Esophagus squamous epithelium (tissue), 4 donors: Measurements from ENCODE around the gene ABHD17A.

Source experiments
- POLR2A ChIP-seq, 4 donors: fragments of 450-650 bp; IDR thresholded peaks; one replicate each; pipeline ENCODE4 v1.6.1; 2017; ENCODE audit warnings: antibody characterized with exemption in 4 of 4, mild to moderate bottlenecking in 4 of 4, moderate library complexity in 3 of 4
- TF ChIP-seq, protein P1 (sequence below), 6 experiments: fragments of 450-650 bp in 4 of 6; fragments of 200-600 bp in 2 of 6; sonication (generic) in 2 of 6; IDR thresholded peaks; one replicate each; pipeline ENCODE4 v1.5.1; 2016 to 2019; ENCODE audit warnings: antibody characterized with exemption in 6 of 6, mild to moderate bottlenecking in 4 of 6, moderate library complexity in 4 of 6

DNA sequence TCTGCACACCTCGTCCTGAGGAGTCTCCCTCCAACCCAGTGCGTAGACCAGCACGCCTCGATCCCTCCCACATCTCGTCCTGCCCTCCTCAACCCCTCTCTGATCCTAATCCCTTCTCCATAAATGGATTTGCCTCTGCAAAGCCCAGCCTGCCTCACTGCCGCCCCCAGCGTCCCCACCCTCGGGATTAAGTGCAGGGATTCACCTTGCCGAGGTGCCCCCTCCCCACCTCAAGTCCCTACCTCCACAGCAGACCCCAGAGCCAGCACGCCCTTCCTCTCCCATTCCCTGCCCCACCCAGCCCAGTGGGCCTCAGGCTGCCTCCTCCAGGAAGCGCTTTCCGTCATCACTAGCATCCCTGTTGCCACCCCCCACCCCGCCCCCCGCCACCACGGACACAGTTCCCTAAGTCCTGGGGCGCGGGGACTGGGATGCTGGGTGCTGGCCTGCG, 25.9 kb downstream of the ABHD17A start:
- TF ChIP-seq POLR2A (IDR thresholded peaks at IDR 0.05): peak in 1 of 4 donors; percentile 6
- TF ChIP-seq, protein P1, sequence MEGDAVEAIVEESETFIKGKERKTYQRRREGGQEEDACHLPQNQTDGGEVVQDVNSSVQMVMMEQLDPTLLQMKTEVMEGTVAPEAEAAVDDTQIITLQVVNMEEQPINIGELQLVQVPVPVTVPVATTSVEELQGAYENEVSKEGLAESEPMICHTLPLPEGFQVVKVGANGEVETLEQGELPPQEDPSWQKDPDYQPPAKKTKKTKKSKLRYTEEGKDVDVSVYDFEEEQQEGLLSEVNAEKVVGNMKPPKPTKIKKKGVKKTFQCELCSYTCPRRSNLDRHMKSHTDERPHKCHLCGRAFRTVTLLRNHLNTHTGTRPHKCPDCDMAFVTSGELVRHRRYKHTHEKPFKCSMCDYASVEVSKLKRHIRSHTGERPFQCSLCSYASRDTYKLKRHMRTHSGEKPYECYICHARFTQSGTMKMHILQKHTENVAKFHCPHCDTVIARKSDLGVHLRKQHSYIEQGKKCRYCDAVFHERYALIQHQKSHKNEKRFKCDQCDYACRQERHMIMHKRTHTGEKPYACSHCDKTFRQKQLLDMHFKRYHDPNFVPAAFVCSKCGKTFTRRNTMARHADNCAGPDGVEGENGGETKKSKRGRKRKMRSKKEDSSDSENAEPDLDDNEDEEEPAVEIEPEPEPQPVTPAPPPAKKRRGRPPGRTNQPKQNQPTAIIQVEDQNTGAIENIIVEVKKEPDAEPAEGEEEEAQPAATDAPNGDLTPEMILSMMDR (IDR thresholded peaks at IDR 0.05): no peak
